ENCODE measurements around the gene HKDC1. TPM values are rescaled to one million over a fixed set of nuclear protein-coding genes. Genes with fewer than 3 reads are reported as not detected.

The HKDC1 gene
- total RNA-seq, 2 experiments from 2014 or later: 0.40 TPM; not detected in 1

GRCh38 chr10:69315100-69315542 is 95.0 kb downstream of the HKDC1 start:
- no peak for TF ChIP-seq CTCF (IDR thresholded peaks at IDR 0.05)
- Mint-ChIP-seq H3K9me3 (no peaks in the 10 kb centered on the region), H3K4me1 (ENCODE audit: low read depth) (peaks cover 27% of the 10 kb centered on the region), H3K36me3 (ENCODE audit: low read depth) (peaks cover 12% of the 10 kb centered on the region), H3K27me3 (no peaks in the 10 kb centered on the region), H3K27ac (peak overlapping the region; percentile 27), H3K4me3 (no peak overlapping the region)
- POLR2A ChIA-PET: interaction anchor here (0.6 kb wide), 1 partner anchor 15 kb away, joined by 3 read pairs; no protein-coding TSS in a partner anchor
- DNase-seq: no peak
- no peak for ATAC-seq
- CTCF ChIA-PET: no interaction called here
- intact Hi-C loops (cut with micrococcal nuclease): no loop called here

GRCh38 chr10:69315610-69316312 is 95.6 kb downstream of the HKDC1 start:
- H3K4me3 Mint-ChIP-seq: no peak overlapping the region

DNA sequence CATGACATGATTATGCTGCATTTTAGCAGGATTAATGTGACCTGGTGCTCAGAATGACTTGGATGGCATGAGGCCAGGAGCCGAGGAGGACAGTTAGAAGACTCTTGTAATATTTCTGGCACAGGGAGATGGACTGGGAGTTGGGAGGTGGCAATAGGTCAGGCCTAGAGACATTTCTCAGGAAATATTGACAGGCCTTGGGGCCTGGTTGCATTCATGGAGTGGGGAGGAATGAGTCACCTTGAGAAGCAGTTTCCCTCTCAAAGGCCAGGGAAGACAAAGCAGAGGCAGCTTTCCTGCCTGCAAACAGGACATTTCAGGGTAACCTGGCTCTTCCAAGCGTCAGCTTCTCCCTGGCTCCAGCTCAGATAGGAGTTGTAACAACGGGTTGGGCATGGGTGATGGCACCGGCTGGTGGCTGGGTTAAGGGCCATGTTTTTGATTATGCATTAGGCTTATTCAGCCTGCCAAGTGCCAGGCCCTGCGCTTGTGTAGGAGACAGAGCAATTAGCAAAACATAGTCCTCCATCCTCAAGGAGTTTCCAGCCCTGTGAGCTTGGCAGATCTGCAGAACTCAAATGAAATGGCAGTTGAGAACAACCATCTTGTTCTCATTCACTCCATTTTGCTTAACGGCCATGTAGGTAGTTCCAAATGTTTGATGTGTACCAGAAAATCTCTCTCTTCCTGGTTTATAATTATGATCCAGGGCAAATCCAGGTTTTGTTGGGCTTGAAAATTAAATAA is 96.4 kb downstream of the HKDC1 start:
- Mint-ChIP-seq H3K4me3 (peak overlapping the region; percentile 11), H3K9me3 (no peaks in the 10 kb centered on the region), H3K27ac (peak overlapping the region; percentile 92), H3K4me1 (ENCODE audit: low read depth) (peaks cover 38% of the 10 kb centered on the region), H3K36me3 (ENCODE audit: low read depth) (peaks cover 26% of the 10 kb centered on the region), H3K27me3 (no peaks in the 10 kb centered on the region)
- DNase-seq (no peak), ATAC-seq (no peak)
- CTCF ChIA-PET: interaction anchor here (1.3 to 2.2 kb wide), 2 partner anchors 76 to 87 kb away, joined by 4 to 5 read pairs; no protein-coding TSS in a partner anchor
- intact Hi-C loops (cut with micrococcal nuclease): no loop called here
- TF ChIP-seq CTCF (IDR thresholded peaks at IDR 0.05): no peak
- POLR2A ChIA-PET: interaction anchor here (0.6 to 1.7 kb wide), 5 partner anchors 11 to 189 kb away, joined by 3 to 7 read pairs (median 4); no protein-coding TSS in a partner anchor

More at GRCh38 chr10:69315610-69316312, 95.6 kb downstream of the HKDC1 start:
- peak overlapping the region; percentile 92 for H3K27ac Mint-ChIP-seq
- H3K27me3 Mint-ChIP-seq: no peaks in the 10 kb centered on the region
- DNase-seq: peak; percentile 47
- ATAC-seq: no peak
- ChIA-PET POLR2A (no interaction called here), CTCF (no interaction called here)
- intact Hi-C loops (cut with micrococcal nuclease): no loop called here
- H3K36me3 Mint-ChIP-seq (ENCODE audit: low read depth): peaks cover 19% of the 10 kb centered on the region
- TF ChIP-seq CTCF (IDR thresholded peaks at IDR 0.05): no peak
- peaks cover 31% of the 10 kb centered on the region for H3K4me1 Mint-ChIP-seq (ENCODE audit: low read depth)
- no peaks in the 10 kb centered on the region for H3K9me3 Mint-ChIP-seq

Other genes starting within 250 kb of the HKDC1 start
- gene KIFBP, start 231.5 kb upstream of the HKDC1 start, total RNA-seq: 10 to 100 TPM in 1 of 2 experiments, 1 to 10 TPM in 1; 9.7 to 10.9 TPM
- 100 to 1,000 TPM; 279 to 292 TPM for gene SRGN, start 132.2 kb upstream of the HKDC1 start, total RNA-seq
- 10 to 100 TPM; 33.1 to 34.5 TPM for gene VPS26A, start 96.2 kb upstream of the HKDC1 start, total RNA-seq
- gene SUPV3L1, start 40.1 kb upstream of the HKDC1 start, total RNA-seq: 10 to 100 TPM; 37.6 to 42.7 TPM
- 100 to 1,000 TPM; 314 to 325 TPM for gene HK1, start 58.2 kb downstream of the HKDC1 start, total RNA-seq
- not detected for gene TACR2, start 196.6 kb downstream of the HKDC1 start, total RNA-seq
- 1 to 10 TPM in 1 of 2 experiments, under 1 TPM in 1; 0.58 to 1.2 TPM for gene TSPAN15, start 231.1 kb downstream of the HKDC1 start, total RNA-seq

Data from activated CD8-positive, alpha-beta T cell treated with anti-CD3 and anti-CD28 coated beads for 36 hours (primary cell).